Caco-2 (cell line): Measurements from ENCODE around the gene TNRC6B. TPM values are rescaled to one million over a fixed set of nuclear protein-coding genes. Genes with fewer than 3 reads are reported as not detected.

Experiments used
- BruUV-seq: library from RNA; stranded (reverse); fragments of 400-500 nt; replicated peaks from 2 replicates; lab custom pipeline; 2021; lab: Mats Ljungman, UMichigan
- CTCF ChIA-PET: fragments of 300-600 bp; sonication (Branson Sonifier 250); formaldehyde crosslinking; loops from one replicate; lab custom pipeline; 2022; ENCODE audit warnings: antibody characterized with exemption; lab: Charles Lee
- POLR2A ChIA-PET: fragments of 300-600 bp; sonication (Branson Sonifier 250); formaldehyde crosslinking; loops from one replicate; lab custom pipeline; 2022; ENCODE audit warnings: antibody characterized with exemption; lab: Charles Lee
- DNase-seq, 2 experiments: peaks; one replicate each; pipeline versions ENCODE4 v3.0.0 to v3.0.0-alpha.2; 2020 to 2022
- H3K27me3 ChIP-seq: replicated peaks from 2 replicates; pipeline ENCODE4 v1.6.0; 2011; ENCODE audit warnings: low read length; ENCODE audit not compliant: control insufficient read depth, insufficient read depth
- H3K36me3 ChIP-seq: 2 replicates; pipeline ENCODE4 v1.5.1; 2011; ENCODE audit warnings: low read length; ENCODE audit not compliant: control insufficient read depth, insufficient read depth
- H3K4me1 ChIP-seq: fragments of 250-450 bp; sonication (Bioruptor Pico); 2 replicates; pipeline ENCODE4 v1.5.1; 2020; ENCODE audit warnings: mild to moderate bottlenecking
- H3K4me3 ChIP-seq: 2 replicates; pipeline ENCODE4 v1.5.1; 2011; ENCODE audit warnings: low read depth, mild to moderate bottlenecking, control low read depth, low read length
- H3K9me3 ChIP-seq: fragments of 250-450 bp; sonication (Bioruptor Pico); 2 replicates; pipeline ENCODE4 v1.5.1; 2020; ENCODE audit warnings: mild to moderate bottlenecking, moderate library complexity
- H3K27ac Mint-ChIP-seq: one replicate; pipeline ENCODE4 v1.8.0; 2022; ENCODE audit warnings: mixed read lengths; ENCODE audit not compliant: unreplicated experiment
- H3K27me3 Mint-ChIP-seq: one replicate; pipeline ENCODE4 v1.8.0; 2022; ENCODE audit warnings: mixed read lengths; ENCODE audit not compliant: insufficient read depth, unreplicated experiment
- H3K36me3 Mint-ChIP-seq: one replicate; pipeline ENCODE4 v1.8.0; 2022; ENCODE audit warnings: mild to moderate bottlenecking, mixed read lengths; ENCODE audit not compliant: insufficient read depth, unreplicated experiment
- H3K4me1 Mint-ChIP-seq: one replicate; pipeline ENCODE4 v1.8.0; 2022; ENCODE audit warnings: low read depth, mixed read lengths; ENCODE audit not compliant: unreplicated experiment
- H3K4me3 Mint-ChIP-seq: one replicate; pipeline ENCODE4 v1.8.0; 2022; ENCODE audit warnings: mild to moderate bottlenecking, moderate library complexity, mixed read lengths; ENCODE audit not compliant: unreplicated experiment
- H3K9me3 Mint-ChIP-seq: one replicate; pipeline ENCODE4 v1.8.0; 2022; ENCODE audit warnings: mixed read lengths; ENCODE audit not compliant: unreplicated experiment
- intact Hi-C: fragments of 100-400 bp; cut with micrococcal nuclease; formaldehyde crosslinking; loops from one replicate; pipeline ENCODE4 v1.10.0; 2022; ENCODE audit not compliant: unreplicated experiment
- total RNA-seq: library from RNA; stranded (reverse); gene quantifications from 2 replicates; pipeline ENCODE4 v1.2.3, GENCODE V29; 2022
- TF ChIP-seq, protein P1 (sequence below), 2 experiments: fragments of 200-600 bp in 1 of 2; IDR thresholded peaks; 1 replicate in 1 of 2; 2 replicates in 1 of 2; pipeline versions ENCODE4 v1.5.1 to v1.8.0; 2011 to 2022; ENCODE audit warnings: antibody characterized with exemption in 1 of 2, control low read depth in 1 of 2, inconsistent platforms in 1 of 2, low read depth in 1 of 2, low read length in 1 of 2, mild to moderate bottlenecking in 1 of 2, moderate library complexity in 1 of 2; ENCODE audit not compliant: insufficient read depth in 1 of 2, severe bottlenecking in 1 of 2, unreplicated experiment in 1 of 2

Gene TNRC6B
- total RNA-seq, 1 experiment from 2014 or later, result 23.5 TPM

DNA sequence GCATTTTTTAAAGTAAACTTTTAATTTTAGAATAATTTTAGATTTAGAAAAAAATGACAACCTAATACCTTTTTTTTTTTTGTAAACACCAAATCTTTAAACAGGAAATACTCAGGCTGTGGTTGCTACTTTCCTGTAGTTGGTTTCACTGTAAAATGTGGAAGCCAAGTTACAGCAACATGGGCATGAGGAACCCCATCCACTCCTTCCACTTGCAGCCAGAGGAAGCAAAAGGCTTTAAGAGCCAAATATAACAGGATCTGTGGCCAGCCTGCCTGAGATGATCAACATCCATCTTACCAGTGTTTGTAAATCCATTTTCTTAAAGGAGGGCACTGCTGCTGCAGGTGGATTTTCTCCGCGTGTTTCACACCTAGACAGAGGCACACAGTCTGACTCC, 66.2 kb downstream of the TNRC6B start:
- Mint-ChIP-seq H3K36me3 (no peaks in the 10 kb centered on the region), H3K4me3 (no peak overlapping the region), H3K9me3 (no peaks in the 10 kb centered on the region), H3K4me1 (peaks cover under 1% of the 10 kb centered on the region), H3K27ac (no peak overlapping the region), H3K27me3 (no peaks in the 10 kb centered on the region)
- ChIA-PET POLR2A (interaction anchor here (0.7 kb wide), 1 partner anchor 108 kb away, joined by 4 read pairs; no protein-coding TSS in a partner anchor), CTCF (no interaction called here)
- TF ChIP-seq, protein P1, sequence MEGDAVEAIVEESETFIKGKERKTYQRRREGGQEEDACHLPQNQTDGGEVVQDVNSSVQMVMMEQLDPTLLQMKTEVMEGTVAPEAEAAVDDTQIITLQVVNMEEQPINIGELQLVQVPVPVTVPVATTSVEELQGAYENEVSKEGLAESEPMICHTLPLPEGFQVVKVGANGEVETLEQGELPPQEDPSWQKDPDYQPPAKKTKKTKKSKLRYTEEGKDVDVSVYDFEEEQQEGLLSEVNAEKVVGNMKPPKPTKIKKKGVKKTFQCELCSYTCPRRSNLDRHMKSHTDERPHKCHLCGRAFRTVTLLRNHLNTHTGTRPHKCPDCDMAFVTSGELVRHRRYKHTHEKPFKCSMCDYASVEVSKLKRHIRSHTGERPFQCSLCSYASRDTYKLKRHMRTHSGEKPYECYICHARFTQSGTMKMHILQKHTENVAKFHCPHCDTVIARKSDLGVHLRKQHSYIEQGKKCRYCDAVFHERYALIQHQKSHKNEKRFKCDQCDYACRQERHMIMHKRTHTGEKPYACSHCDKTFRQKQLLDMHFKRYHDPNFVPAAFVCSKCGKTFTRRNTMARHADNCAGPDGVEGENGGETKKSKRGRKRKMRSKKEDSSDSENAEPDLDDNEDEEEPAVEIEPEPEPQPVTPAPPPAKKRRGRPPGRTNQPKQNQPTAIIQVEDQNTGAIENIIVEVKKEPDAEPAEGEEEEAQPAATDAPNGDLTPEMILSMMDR (IDR thresholded peaks at IDR 0.05; ENCODE audit: insufficient read depth in 1 of 2, low read depth in 1 of 2, low read length in 1 of 2, severe bottlenecking in 1 of 2, unreplicated experiment in 1 of 2), result no peak
- Histone ChIP-seq H3K4me1 (no peaks in the 10 kb centered on the region), H3K9me3 (no peaks in the 10 kb centered on the region), H3K4me3 (no peak overlapping the region), H3K27me3 (no peaks in the 10 kb centered on the region), H3K36me3 (no peaks in the 10 kb centered on the region)
- no TSS peak for BruUV-seq
- intact Hi-C loops, result no loop called here
- no peak for DNase-seq

DNA sequence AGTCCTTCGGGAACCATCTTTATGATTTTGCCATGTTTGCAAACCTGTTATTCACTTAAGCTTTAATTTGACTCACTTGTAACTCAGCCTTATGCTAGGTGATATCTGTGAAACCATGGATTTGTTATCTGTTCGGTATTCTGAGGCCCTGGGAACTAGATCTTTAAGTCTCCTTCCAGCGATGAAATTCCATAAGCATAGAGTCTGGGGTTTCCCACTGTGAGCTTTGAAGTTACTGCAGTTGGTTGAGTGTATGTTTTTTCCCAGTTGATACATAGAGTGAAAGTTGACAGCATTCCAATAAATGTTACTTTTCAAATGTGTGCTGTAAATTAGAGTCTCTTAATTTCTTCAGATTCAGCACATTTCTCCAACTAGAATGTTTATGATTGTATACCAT, 66.9 kb downstream of the TNRC6B start:
- no TSS peak for BruUV-seq
- no peak for DNase-seq
- H3K9me3 Mint-ChIP-seq, result no peaks in the 10 kb centered on the region
- H3K9me3 ChIP-seq, result no peaks in the 10 kb centered on the region
- H3K36me3 Mint-ChIP-seq, result no peaks in the 10 kb centered on the region
- H3K4me1 ChIP-seq, result no peaks in the 10 kb centered on the region
- no peaks in the 10 kb centered on the region for H3K27me3 Mint-ChIP-seq
- no peaks in the 10 kb centered on the region for H3K36me3 ChIP-seq
- H3K4me3 Mint-ChIP-seq, result no peak overlapping the region
- H3K27me3 ChIP-seq, result no peaks in the 10 kb centered on the region
- ChIA-PET POLR2A (no interaction called here), CTCF (no interaction called here)
- H3K4me1 Mint-ChIP-seq, result no peaks in the 10 kb centered on the region
- no peak overlapping the region for H3K27ac Mint-ChIP-seq
- intact Hi-C loops, result no loop called here
- no peak overlapping the region for H3K4me3 ChIP-seq
- TF ChIP-seq, protein P1 (IDR thresholded peaks at IDR 0.05; ENCODE audit: insufficient read depth in 1 of 2, low read depth in 1 of 2, low read length in 1 of 2, severe bottlenecking in 1 of 2, unreplicated experiment in 1 of 2), result no peak

DNA sequence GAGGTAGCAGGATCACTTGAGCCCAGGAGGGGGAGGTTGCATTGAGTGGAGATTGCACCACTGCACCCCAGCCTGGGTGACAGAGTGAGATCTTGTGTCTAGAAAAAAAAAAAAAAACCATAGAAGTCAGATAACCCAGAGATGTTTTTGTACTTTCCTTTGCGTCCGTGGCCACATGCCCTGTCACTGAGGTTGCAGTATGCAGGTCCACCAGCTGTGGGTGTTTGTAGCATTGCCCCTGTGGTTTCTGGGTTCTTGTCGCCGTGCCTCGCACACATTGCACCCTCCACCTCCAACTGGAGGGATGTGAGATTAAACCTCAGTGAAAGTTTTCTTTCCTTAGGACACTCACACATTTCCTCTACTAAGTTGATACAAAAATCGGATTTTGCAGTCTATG, 70.3 kb downstream of the TNRC6B start:
- Histone ChIP-seq H3K36me3 (no peaks in the 10 kb centered on the region), H3K9me3 (no peaks in the 10 kb centered on the region), H3K4me1 (no peaks in the 10 kb centered on the region), H3K4me3 (no peak overlapping the region), H3K27me3 (no peaks in the 10 kb centered on the region)
- Mint-ChIP-seq H3K27ac (no peak overlapping the region), H3K36me3 (no peaks in the 10 kb centered on the region), H3K4me3 (no peak overlapping the region), H3K4me1 (no peaks in the 10 kb centered on the region), H3K27me3 (no peaks in the 10 kb centered on the region), H3K9me3 (no peaks in the 10 kb centered on the region)
- TF ChIP-seq, protein P1 (IDR thresholded peaks at IDR 0.05; ENCODE audit: insufficient read depth in 1 of 2, low read depth in 1 of 2, low read length in 1 of 2, severe bottlenecking in 1 of 2, unreplicated experiment in 1 of 2), result no peak
- DNase-seq, result no peak
- CTCF ChIA-PET, result interaction anchor here (0.7 kb wide), 1 partner anchor 86 kb away, joined by 5 read pairs; no protein-coding TSS in a partner anchor
- no TSS peak for BruUV-seq
- intact Hi-C loops, result no loop called here
- POLR2A ChIA-PET, result no interaction called here
